ENCODE measurements around the gene KRT6B.

The KRT6B gene

GRCh38 chr12:52436000-52436827, 15.7 kb downstream of the KRT6B start:
- DNase-seq (ENCODE audit: low spot score) = no peak

- no peak for DNase-seq (ENCODE audit: low spot score)
Measured at GRCh38 chr12:52435659-52435999, 16.3 kb downstream of the KRT6B start.

GRCh38 chr12:52434760-52435530, 17.0 kb downstream of the KRT6B start:
- no peak for DNase-seq (ENCODE audit: low spot score)

- no peak for DNase-seq (ENCODE audit: low spot score)
Measured at GRCh38 chr12:52434081-52434733, 17.7 kb downstream of the KRT6B start, which contains the start of gene KRT75. KRT75 (minus strand) TSS chr12:52434371; CDS start chr12:52434304, 67 bp downstream.

GRCh38 chr12:52433501-52434080, 18.4 kb downstream of the KRT6B start:
- no peak for DNase-seq (ENCODE audit: low spot score)

GRCh38 chr12:52432559-52433207, 19.3 kb downstream of the KRT6B start:
- no peak for DNase-seq (ENCODE audit: low spot score)

- no peak for DNase-seq (ENCODE audit: low spot score)
Measured at GRCh38 chr12:52428121-52428520, 23.8 kb downstream of the KRT6B start.

GRCh38 chr12:52427083-52427482, 24.9 kb downstream of the KRT6B start:
- no peak for DNase-seq (ENCODE audit: low spot score)

GRCh38 chr12:52426034-52426433, 25.9 kb downstream of the KRT6B start:
- no peak for DNase-seq (ENCODE audit: low spot score)

- no peak for DNase-seq (ENCODE audit: low spot score)
Measured at GRCh38 chr12:52425466-52425865, 26.5 kb downstream of the KRT6B start.

GRCh38 chr12:52423661-52424500, 28.1 kb downstream of the KRT6B start:
- no peak for DNase-seq (ENCODE audit: low spot score)

- no peak for DNase-seq (ENCODE audit: low spot score)
Measured at GRCh38 chr12:52423035-52423434, 28.9 kb downstream of the KRT6B start.

GRCh38 chr12:52419656-52420055, 32.3 kb downstream of the KRT6B start:
- DNase-seq (ENCODE audit: low spot score) = no peak

GRCh38 chr12:52418576-52419110, 33.3 kb downstream of the KRT6B start:
- DNase-seq (ENCODE audit: low spot score) = no peak

GRCh38 chr12:52417740-52418139, 34.2 kb downstream of the KRT6B start:
- no peak for DNase-seq (ENCODE audit: low spot score)

- no peak for DNase-seq (ENCODE audit: low spot score)
Measured at GRCh38 chr12:52416795-52417194, 35.2 kb downstream of the KRT6B start.

- DNase-seq (ENCODE audit: low spot score) = peak; percentile 43
Measured at GRCh38 chr12:52415870-52416750, 35.8 kb downstream of the KRT6B start.

GRCh38 chr12:52414936-52415335, 37.0 kb downstream of the KRT6B start:
- no peak for DNase-seq (ENCODE audit: low spot score)

- DNase-seq (ENCODE audit: low spot score) = no peak
Measured at GRCh38 chr12:52413782-52414345, 38.1 kb downstream of the KRT6B start.
